22Rv1 (cell line): Measurements from ENCODE around the gene NAV2.
A peak's percentile ranks its signal among the peaks of the same experiment; 100 is the strongest.

Experiments
- ZFX ChIP-seq: fragments of 450-650 bp; IDR thresholded peaks from 2 replicates; pipeline ENCODE4 v1.6.1; 2017; ENCODE audit warnings: antibody characterized with exemption, borderline replicate concordance
- TF ChIP-seq, protein P1 (sequence below): fragments of 450-650 bp; IDR thresholded peaks from 2 replicates; pipeline ENCODE4 v1.5.1; 2017; ENCODE audit warnings: mild to moderate bottlenecking

DNA sequence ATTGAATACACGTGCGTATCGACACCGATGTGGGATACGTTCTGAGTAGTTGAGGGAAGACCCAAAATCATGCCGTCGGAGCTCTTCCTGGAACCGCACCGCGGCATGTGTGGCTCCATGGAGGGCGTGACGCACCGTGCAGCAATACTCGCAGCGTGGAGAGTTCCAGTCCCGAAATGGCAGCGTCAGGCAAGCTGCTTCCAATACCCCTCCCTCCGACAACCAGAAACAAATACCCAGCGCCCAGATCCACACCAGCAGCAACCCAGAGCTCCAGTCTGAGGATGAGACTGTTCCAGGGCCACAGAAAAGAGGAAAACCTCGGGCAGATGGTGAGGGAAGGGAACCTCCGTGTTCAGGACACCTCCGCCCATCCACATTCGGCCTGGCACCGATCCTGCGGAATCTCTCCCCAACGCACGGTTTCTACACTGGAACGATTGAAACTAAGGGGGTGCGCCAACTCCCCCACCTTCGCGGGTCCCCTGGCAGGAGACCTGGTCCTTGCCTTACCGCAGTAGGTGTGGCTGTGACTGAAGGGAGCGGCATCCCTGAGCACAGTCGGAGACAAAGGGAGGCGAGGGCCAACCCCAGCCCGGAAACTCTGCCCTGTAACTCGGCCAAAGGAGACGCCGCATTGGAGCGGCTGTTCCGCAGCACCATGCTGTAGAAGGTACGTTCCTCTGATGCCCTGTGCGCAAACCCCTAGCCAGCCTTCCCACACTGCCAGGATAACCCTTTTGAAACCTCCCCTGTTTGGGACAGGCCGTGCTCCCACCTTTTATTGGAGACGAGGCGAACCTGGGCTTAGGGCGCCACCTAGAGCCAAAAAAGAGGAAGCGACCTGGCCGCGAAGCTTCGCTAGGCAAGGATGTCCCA is 419.4 kb downstream of the NAV2 start:
- TF ChIP-seq, protein P1, sequence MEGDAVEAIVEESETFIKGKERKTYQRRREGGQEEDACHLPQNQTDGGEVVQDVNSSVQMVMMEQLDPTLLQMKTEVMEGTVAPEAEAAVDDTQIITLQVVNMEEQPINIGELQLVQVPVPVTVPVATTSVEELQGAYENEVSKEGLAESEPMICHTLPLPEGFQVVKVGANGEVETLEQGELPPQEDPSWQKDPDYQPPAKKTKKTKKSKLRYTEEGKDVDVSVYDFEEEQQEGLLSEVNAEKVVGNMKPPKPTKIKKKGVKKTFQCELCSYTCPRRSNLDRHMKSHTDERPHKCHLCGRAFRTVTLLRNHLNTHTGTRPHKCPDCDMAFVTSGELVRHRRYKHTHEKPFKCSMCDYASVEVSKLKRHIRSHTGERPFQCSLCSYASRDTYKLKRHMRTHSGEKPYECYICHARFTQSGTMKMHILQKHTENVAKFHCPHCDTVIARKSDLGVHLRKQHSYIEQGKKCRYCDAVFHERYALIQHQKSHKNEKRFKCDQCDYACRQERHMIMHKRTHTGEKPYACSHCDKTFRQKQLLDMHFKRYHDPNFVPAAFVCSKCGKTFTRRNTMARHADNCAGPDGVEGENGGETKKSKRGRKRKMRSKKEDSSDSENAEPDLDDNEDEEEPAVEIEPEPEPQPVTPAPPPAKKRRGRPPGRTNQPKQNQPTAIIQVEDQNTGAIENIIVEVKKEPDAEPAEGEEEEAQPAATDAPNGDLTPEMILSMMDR = peak; percentile 92
- no peak for TF ChIP-seq ZFX
